WTC11 (cell line): ENCODE results near the gene EXOC1.

Source experiments
- AFF4 ChIP-seq: sonication (generic); formaldehyde crosslinking; IDR thresholded peaks from 2 replicates; pipeline ENCODE4 v1.8.1; 2023; ENCODE audit warnings: mild to moderate bottlenecking, missing genetic modification reagents, borderline replicate concordance
- CTCF ChIP-seq: fragments of 200-600 bp; IDR thresholded peaks from 2 replicates; pipeline ENCODE4 v1.8.0; 2022; ENCODE audit warnings: antibody characterized with exemption
- ERG ChIP-seq: fragments of 250-450 bp; sonication (Bioruptor Pico); IDR thresholded peaks from 2 replicates; pipeline ENCODE4 v1.8.0; 2021; ENCODE audit warnings: mild to moderate bottlenecking
- HMGXB4 ChIP-seq: sonication (generic); formaldehyde crosslinking; IDR thresholded peaks from 2 replicates; pipeline ENCODE4 v1.8.1; 2023; ENCODE audit warnings: mild to moderate bottlenecking, moderate library complexity, missing genetic modification reagents
- NR3C1 ChIP-seq: sonication (generic); formaldehyde crosslinking; conservative IDR thresholded peaks from 2 replicates; pipeline ENCODE4 v1.8.1; 2023; ENCODE audit warnings: low read depth, mild to moderate bottlenecking, missing genetic modification reagents
- RELA ChIP-seq: sonication (generic); formaldehyde crosslinking; IDR thresholded peaks from 2 replicates; pipeline ENCODE4 v1.8.1; 2022; ENCODE audit warnings: missing genetic modification reagents, mild to moderate bottlenecking, borderline replicate concordance
- TCF7 ChIP-seq: sonication (generic); formaldehyde crosslinking; IDR thresholded peaks from 2 replicates; pipeline ENCODE4 v1.8.0; 2022; ENCODE audit warnings: mild to moderate bottlenecking, low read depth, missing genetic modification reagents, moderate library complexity

GRCh38 chr4:55822329-55822728, 31.1 kb upstream of the EXOC1 start:
- TF ChIP-seq HMGXB4 (CRISPR knock-in tag) (no peak), NR3C1 (no peak), CTCF (no peak), AFF4 (no peak), TCF7 (CRISPR knock-in tag) (no peak), RELA (CRISPR knock-in tag) (no peak), ERG (CRISPR knock-in tag) (no peak)
